SK-N-SH (cell line): ENCODE results near the gene CLEC12A. TPM values are rescaled to one million over a fixed set of nuclear protein-coding genes. Genes with fewer than 3 reads are reported as not detected.

Experiments
- CTCF ChIA-PET: fragments of 300-600, 350-600 bp; formaldehyde crosslinking; extraction: SDS; loops from one replicate; lab custom pipeline; 2021; lab: Yijun Ruan, JAX
- POLR2A ChIA-PET: fragments of 350-600 bp; sonication (Branson Sonifier 250); formaldehyde crosslinking; extraction: SDS; loops from one replicate; lab custom pipeline; 2020; ENCODE audit warnings: antibody characterized with exemption, inconsistent platforms; lab: Yijun Ruan, JAX
- DNase-seq: peaks from one replicate; pipeline ENCODE4 v3.0.0; 2012
- H2AFZ ChIP-seq: fragments of 200-600 bp; sonication (generic); 2 replicates; pipeline ENCODE4 v1.8.1; 2016; ENCODE audit warnings: antibody characterized with exemption, mild to moderate bottlenecking, low read depth
- H3F3A ChIP-seq: fragments of 200-600 bp; sonication (generic); replicated peaks from 2 replicates; pipeline ENCODE3; 2016; ENCODE audit warnings: antibody characterized with exemption, mild to moderate bottlenecking; ENCODE audit not compliant: insufficient read depth
- H3K27ac ChIP-seq, 2 experiments: fragments of 200-500 bp in 1 of 2; fragments of 200-600 bp in 1 of 2; sonication (Bioruptor generic) in 1 of 2; sonication (generic), shearing (Covaris generic) in 1 of 2; 2 replicates each; pipeline versions ENCODE4 v1.5.1 to v1.6.1; 2014 to 2016; ENCODE audit warnings: low read depth in 2 of 2, inconsistent platforms in 1 of 2, low read length in 1 of 2, mild to moderate bottlenecking in 1 of 2, mixed read lengths in 1 of 2
- H3K27me3 ChIP-seq: fragments of 200-600 bp; sonication (generic), shearing (Covaris generic); 2 replicates; pipeline ENCODE4 v1.6.1; 2016; ENCODE audit warnings: mixed run types; ENCODE audit not compliant: insufficient read depth
- H3K36me3 ChIP-seq, 2 experiments: fragments of 200-500 bp in 1 of 2; fragments of 200-600 bp in 1 of 2; sonication (Bioruptor generic) in 1 of 2; sonication (generic) in 1 of 2; replicated peaks in 1 of 2; 2 replicates each; pipeline versions ENCODE3 to v1.5.1; 2014 to 2016; ENCODE audit warnings: low read length in 1 of 2, mild to moderate bottlenecking in 1 of 2; ENCODE audit not compliant: insufficient read depth in 2 of 2, control insufficient read depth in 1 of 2
- H3K4me1 ChIP-seq, 2 experiments: fragments of 200-500 bp in 1 of 2; fragments of 200-600 bp in 1 of 2; sonication (Bioruptor generic) in 1 of 2; sonication (generic), shearing (Covaris generic) in 1 of 2; 2 replicates each; pipeline versions ENCODE4 v1.5.1 to v1.6.1; 2014 to 2016; ENCODE audit warnings: low read depth in 1 of 2, low read length in 1 of 2, mixed run types in 1 of 2; ENCODE audit not compliant: insufficient read depth in 2 of 2, control insufficient read depth in 1 of 2
- H3K4me2 ChIP-seq: fragments of 200-600 bp; sonication (generic), shearing (Covaris generic); 2 replicates; pipeline ENCODE4 v1.6.1; 2017; ENCODE audit warnings: mixed run types
- H3K4me3 ChIP-seq, 2 experiments: fragments of 200-500 bp in 1 of 2; fragments of 200-600 bp in 1 of 2; sonication (Bioruptor generic) in 1 of 2; sonication (generic), shearing (Covaris generic) in 1 of 2; 2 replicates each; pipeline versions ENCODE4 v1.5.1 to v1.8.1; 2014 to 2016; ENCODE audit warnings: low read depth in 2 of 2, inconsistent platforms in 1 of 2, low read length in 1 of 2, mild to moderate bottlenecking in 1 of 2, mixed read lengths in 1 of 2, moderate library complexity in 1 of 2
- H3K79me2 ChIP-seq: fragments of 200-600 bp; sonication (generic); 2 replicates; pipeline ENCODE4 v1.8.1; 2017; ENCODE audit warnings: mild to moderate bottlenecking; ENCODE audit not compliant: insufficient read depth
- H3K9ac ChIP-seq: fragments of 200-600 bp; sonication (generic); 2 replicates; pipeline ENCODE4 v1.6.1; 2017; ENCODE audit warnings: mixed run types
- H3K9me2 ChIP-seq: fragments of 200-600 bp; sonication (generic); 2 replicates; pipeline ENCODE4 v1.6.1; 2017; ENCODE audit warnings: mixed run types
- H3K9me3 ChIP-seq: fragments of 200-600 bp; sonication (generic); 2 replicates; pipeline ENCODE4 v1.6.1; 2017; ENCODE audit warnings: mixed run types, mild to moderate bottlenecking, moderate library complexity
- H4K20me1 ChIP-seq: fragments of 200-600 bp; sonication (generic); 2 replicates; pipeline ENCODE4 v1.6.1; 2017; ENCODE audit warnings: mild to moderate bottlenecking, mixed run types; ENCODE audit not compliant: insufficient read depth
- EP300 ChIP-seq, 2 experiments: IDR thresholded peaks; 2 replicates each; pipeline versions ENCODE4 v1.4.0 to v1.6.1; 2012; ENCODE audit warnings: borderline replicate concordance in 1 of 2, low read depth in 1 of 2, low read length in 1 of 2
- FOSL2 ChIP-seq: IDR thresholded peaks from 2 replicates; pipeline ENCODE4 v1.4.0; 2012; ENCODE audit warnings: low read depth, mild to moderate bottlenecking, moderate library complexity, borderline replicate concordance
- FOXJ3 ChIP-seq: sonication (generic); formaldehyde crosslinking; IDR thresholded peaks from 2 replicates; pipeline ENCODE4 v1.5.1; 2020; ENCODE audit warnings: mild to moderate bottlenecking, missing genetic modification reagents
- GATA2 ChIP-seq: sonication (generic); formaldehyde crosslinking; IDR thresholded peaks from 2 replicates; pipeline ENCODE4 v1.5.0; 2020; ENCODE audit warnings: mild to moderate bottlenecking, missing genetic modification reagents
- JUND ChIP-seq: IDR thresholded peaks from 2 replicates; pipeline ENCODE4 v1.4.0; 2012
- MEF2A ChIP-seq: IDR thresholded peaks from 2 replicates; pipeline ENCODE4 v1.4.0; 2012; ENCODE audit warnings: low read depth, borderline replicate concordance
- NRF1 ChIP-seq: IDR thresholded peaks from 2 replicates; pipeline ENCODE4 v1.6.1; 2012; ENCODE audit warnings: low read depth, mild to moderate bottlenecking, low read length
- PBX3 ChIP-seq: IDR thresholded peaks from 2 replicates; pipeline ENCODE4; 2012
- RAD21 ChIP-seq: IDR thresholded peaks from 2 replicates; pipeline ENCODE4 v1.6.1; 2012; ENCODE audit warnings: mild to moderate bottlenecking, low read length
- REST ChIP-seq: IDR thresholded peaks from 2 replicates; pipeline ENCODE4 v1.6.1; 2012; ENCODE audit warnings: mild to moderate bottlenecking, low read depth, low read length, moderate library complexity
- RFX5 ChIP-seq: IDR thresholded peaks from 2 replicates; pipeline ENCODE4 v1.6.1; 2012; ENCODE audit warnings: mild to moderate bottlenecking, improper control_type of control experiment, low read length
- RXRA ChIP-seq: IDR thresholded peaks from 2 replicates; pipeline ENCODE4 v1.4.0; 2012; ENCODE audit warnings: low read depth, mild to moderate bottlenecking, borderline replicate concordance
- SIN3A ChIP-seq: IDR thresholded peaks from 2 replicates; pipeline ENCODE4 v1.6.1; 2012; ENCODE audit warnings: low read depth, mild to moderate bottlenecking, low read length, moderate library complexity, borderline replicate concordance
- SMC3 ChIP-seq: IDR thresholded peaks from 2 replicates; pipeline ENCODE4 v1.6.1; 2012; ENCODE audit warnings: low read depth, low read length, improper control_type of control experiment
- TAF1 ChIP-seq: IDR thresholded peaks from 2 replicates; pipeline ENCODE4 v1.6.1; 2012; ENCODE audit warnings: low read depth, mild to moderate bottlenecking, low read length, moderate library complexity, borderline replicate concordance
- TCF12 ChIP-seq: IDR thresholded peaks from 2 replicates; pipeline ENCODE4 v1.4.0; 2012
- YY1 ChIP-seq: IDR thresholded peaks from 2 replicates; pipeline ENCODE4 v1.4.0; 2012; ENCODE audit warnings: low read depth, mild to moderate bottlenecking
- WGBS: methylation state at CpG from one replicate; pipeline ENCODE4 v1.1.6; 2017; ENCODE audit warnings: low lambda C conversion rate; 5-methylcytosine and 5-hydroxymethylcytosine counted together
- polyA plus RNA-seq, 3 experiments: library from polyadenylated mRNA; depleted of rRNA; stranded (reverse); fragments of >200 nt; gene quantifications; 2 replicates each; pipeline ENCODE4 v1.2.3, GENCODE V29; 2012
- TF ChIP-seq, protein P1 (sequence below): fragments of 200-600 bp; sonication (generic); IDR thresholded peaks from 2 replicates; pipeline ENCODE4 v1.6.1; 2017; ENCODE audit warnings: antibody characterized with exemption, mild to moderate bottlenecking, moderate library complexity

CLEC12A gene
- polyA plus RNA-seq, 1 of the 3 experiments (the other 2 are of a cell fraction): not detected

DNA sequence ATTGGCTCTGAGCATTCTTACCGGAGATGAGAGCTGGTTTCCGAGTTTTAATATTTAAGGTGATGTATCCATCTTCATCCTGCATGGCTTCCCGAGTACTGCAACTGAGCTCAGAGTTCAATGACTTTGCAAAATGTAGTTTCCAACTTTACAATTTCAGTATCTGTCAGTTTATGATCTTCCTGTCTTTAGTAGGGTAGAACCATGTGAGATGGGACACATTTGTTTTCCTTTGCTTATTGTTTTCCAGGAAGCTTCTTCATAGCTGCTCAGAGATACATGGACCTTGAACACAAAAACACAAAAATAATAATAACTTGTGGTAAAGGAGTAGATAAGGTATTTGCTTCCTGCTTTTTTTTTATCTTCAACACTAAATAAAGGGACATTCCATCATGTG lies 27.8 kb downstream of the CLEC12A start, which contains the start of gene CLEC1B:
Gene CLEC1B (minus strand): TSS at position 106 of the 400 bp plus-strand sequence. CDS start 21 bp downstream, at position 85.
- Histone ChIP-seq H3K27ac (no peak within 1 kb of the TSS), H3K9me3 (no peaks in the 10 kb centered on the region), H3K9me2 (peaks cover 2% of the 10 kb centered on the region; the same call in 1 of the 2 replicates), H3K4me2 (no peak within 1 kb of the TSS), H3K9ac (no peak within 1 kb of the TSS), H3F3A (no peaks in the 10 kb centered on the region), H3K79me2 (no peaks in the 10 kb centered on the region), H3K36me3 (no peaks in the 10 kb centered on the region), H3K4me3 (no peak within 1 kb of the TSS), H3K4me1 (no peaks in the 10 kb centered on the region), H2AFZ (no peak within 1 kb of the TSS), H4K20me1 (no peaks in the 10 kb centered on the region), H3K27me3 (no peaks in the 10 kb centered on the region)
- CTCF ChIA-PET: interaction anchor here (0.8 to 1.2 kb wide), 2 partner anchors 10 to 12 kb away, joined by 3 read pairs; no protein-coding TSS in a partner anchor
- no peak for DNase-seq
- TF ChIP-seq, protein P1, sequence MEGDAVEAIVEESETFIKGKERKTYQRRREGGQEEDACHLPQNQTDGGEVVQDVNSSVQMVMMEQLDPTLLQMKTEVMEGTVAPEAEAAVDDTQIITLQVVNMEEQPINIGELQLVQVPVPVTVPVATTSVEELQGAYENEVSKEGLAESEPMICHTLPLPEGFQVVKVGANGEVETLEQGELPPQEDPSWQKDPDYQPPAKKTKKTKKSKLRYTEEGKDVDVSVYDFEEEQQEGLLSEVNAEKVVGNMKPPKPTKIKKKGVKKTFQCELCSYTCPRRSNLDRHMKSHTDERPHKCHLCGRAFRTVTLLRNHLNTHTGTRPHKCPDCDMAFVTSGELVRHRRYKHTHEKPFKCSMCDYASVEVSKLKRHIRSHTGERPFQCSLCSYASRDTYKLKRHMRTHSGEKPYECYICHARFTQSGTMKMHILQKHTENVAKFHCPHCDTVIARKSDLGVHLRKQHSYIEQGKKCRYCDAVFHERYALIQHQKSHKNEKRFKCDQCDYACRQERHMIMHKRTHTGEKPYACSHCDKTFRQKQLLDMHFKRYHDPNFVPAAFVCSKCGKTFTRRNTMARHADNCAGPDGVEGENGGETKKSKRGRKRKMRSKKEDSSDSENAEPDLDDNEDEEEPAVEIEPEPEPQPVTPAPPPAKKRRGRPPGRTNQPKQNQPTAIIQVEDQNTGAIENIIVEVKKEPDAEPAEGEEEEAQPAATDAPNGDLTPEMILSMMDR: no peak
- TF ChIP-seq MEF2A: no peak
- no peak for TF ChIP-seq GATA2 (CRISPR knock-in tag)
- no peak for TF ChIP-seq RFX5
- no peak for TF ChIP-seq FOXJ3
- TF ChIP-seq REST: no peak
- no peak for TF ChIP-seq NRF1
- no peak for TF ChIP-seq YY1
- no peak for TF ChIP-seq FOSL2
- 6% methylated on average over 3 of the region's 3 CpGs for WGBS
- POLR2A ChIA-PET: no interaction called here

- H3F3A ChIP-seq: no peaks in the 10 kb centered on the region
- no peaks in the 10 kb centered on the region for H3K79me2 ChIP-seq
- no peak for DNase-seq
- H3K36me3 ChIP-seq: no peaks in the 10 kb centered on the region
- H3K4me1 ChIP-seq: no peaks in the 10 kb centered on the region
- no peak overlapping the region for H3K9ac ChIP-seq
- no peak overlapping the region for H2AFZ ChIP-seq
- 3% methylated on average over 4 of the region's 4 CpGs for WGBS
- no peaks in the 10 kb centered on the region for H4K20me1 ChIP-seq
- no peak overlapping the region for H3K27ac ChIP-seq
- H3K9me3 ChIP-seq: no peaks in the 10 kb centered on the region
- no peaks in the 10 kb centered on the region for H3K27me3 ChIP-seq
- no peak overlapping the region for H3K4me2 ChIP-seq
- H3K9me2 ChIP-seq: peaks cover 2% of the 10 kb centered on the region; the same call in 1 of the 2 replicates
- H3K4me3 ChIP-seq: no peak overlapping the region
- CTCF ChIA-PET: no interaction called here
- POLR2A ChIA-PET: no interaction called here
- TF ChIP-seq NRF1 (no peak), RAD21 (no peak), MEF2A (no peak), FOSL2 (no peak), RXRA (no peak), PBX3 (no peak), SIN3A (no peak), FOXJ3 (no peak), JUND (no peak), SMC3 (no peak), TCF12 (no peak), TAF1 (no peak), EP300 (IDR thresholded peaks at IDR 0.05; ENCODE audit: borderline replicate concordance in 1 of 2, low read depth in 1 of 2, low read length in 1 of 2) (no peak)
- TF ChIP-seq, protein P1: no peak
Observed at GRCh38 chr12:10001171-10001776, 30.1 kb downstream of the CLEC12A start.
